ENCODE data around the gene PPT2.

DNA sequence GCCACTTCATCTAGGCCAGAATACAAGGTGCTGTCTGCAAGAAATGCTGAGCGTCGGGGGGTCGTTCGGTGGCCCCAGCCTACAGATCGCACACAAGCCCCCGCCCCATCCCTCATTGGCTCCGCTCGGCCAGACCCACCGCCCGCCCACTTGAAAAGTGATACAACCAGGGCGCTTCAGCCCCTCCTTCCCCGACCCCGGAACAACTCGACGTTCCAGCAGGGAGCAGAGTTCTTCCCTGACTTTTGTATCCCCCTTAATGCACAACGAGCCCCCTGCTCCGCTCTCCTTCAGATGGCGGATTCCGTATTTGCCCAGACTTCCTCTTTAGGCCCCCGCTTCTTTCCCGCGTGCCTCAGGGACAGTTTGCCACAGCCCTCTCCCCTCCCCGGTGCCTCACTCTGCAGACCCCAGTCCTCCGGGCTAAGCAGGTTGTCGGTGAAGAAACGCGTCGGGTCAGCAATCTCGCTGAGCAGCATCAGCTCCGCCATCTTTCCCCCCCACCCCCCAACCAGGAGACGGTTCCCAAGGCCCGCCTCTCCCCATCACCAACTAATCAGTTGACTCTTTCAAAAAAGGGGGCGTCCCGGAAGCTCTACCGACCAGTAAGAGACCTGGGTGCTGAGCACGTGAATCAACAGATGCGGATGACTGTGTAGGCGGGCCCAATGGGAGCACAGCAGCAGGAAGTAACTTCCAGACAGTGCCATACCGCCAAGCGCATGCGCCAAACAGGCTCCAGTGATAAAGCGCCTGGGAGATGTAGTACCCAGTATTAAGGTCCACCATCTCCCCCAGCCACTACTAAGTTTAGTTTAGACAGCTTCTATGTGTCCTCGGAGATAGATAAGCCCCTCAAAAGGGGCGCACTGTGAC is 26.0 kb upstream of the PPT2 start, which contains the start of gene ATF6B:
- TF ChIP-seq POLR2A (IDR thresholded peaks at IDR 0.05; ENCODE audit: low read depth, low read length) (peak; percentile 81), POLR2AphosphoS5 (IDR thresholded peaks at IDR 0.05; ENCODE audit: low read depth, low read length) (peak; percentile 42; the same call in 1 of the 2 replicates)

Measured in GM12892 (cell line).